ACHN (cell line): ENCODE measurements around the gene MTRR.
A peak's percentile ranks its signal among the peaks of the same experiment; 100 is the strongest.
"Not testable (repeated sequence)": the region's sequence is repeated elsewhere in the genome, so short reads cannot be mapped to it uniquely, and the experiment has no call there.

Experiments
- DNase-seq: peaks from one replicate; pipeline ENCODE4 v3.0.0-alpha.2; 2015
- in situ Hi-C: cut with HindIII; loops from 2 replicates; pipeline ENCODE4 v1.10.0; 2017; ENCODE audit warnings: low sequenced_read_pairs, low pct_ligation_motif_present, low pct_unique_long_range_greater_than_20kb

MTRR gene

GRCh38 chr5:7884491-7885267 is 15.7 kb downstream of the MTRR start:
- in situ Hi-C loops: no loop called here
- no peak for DNase-seq

- DNase-seq: peak; percentile 67
- in situ Hi-C loops: no loop called here
Observed at GRCh38 chr5:7886849-7887475, 18.0 kb downstream of the MTRR start.

- in situ Hi-C loops: no loop called here
- DNase-seq: no peak
Observed at GRCh38 chr5:7888901-7889300, 20.0 kb downstream of the MTRR start.

- in situ Hi-C loops: no loop called here
- DNase-seq: no peak
Observed at GRCh38 chr5:7894439-7894838, 25.5 kb downstream of the MTRR start.

- DNase-seq: no peak
- in situ Hi-C loops: no loop called here
Observed at GRCh38 chr5:7894860-7895259, 25.9 kb downstream of the MTRR start.

- DNase-seq: peak; percentile 74
Observed at GRCh38 chr5:7897014-7897600, 28.2 kb downstream of the MTRR start.

GRCh38 chr5:7902201-7902600 is 33.3 kb downstream of the MTRR start:
- in situ Hi-C loops: no loop called here
- DNase-seq: no peak

More at GRCh38 chr5:7897014-7897600, 28.2 kb downstream of the MTRR start:
- in situ Hi-C loops: no loop called here

- DNase-seq: no peak
- in situ Hi-C loops: no loop called here
Observed at GRCh38 chr5:7902666-7903625, 34.0 kb downstream of the MTRR start.

- DNase-seq: peak; percentile 65
- in situ Hi-C loops: no loop called here
Observed at GRCh38 chr5:7904170-7904569, 35.2 kb downstream of the MTRR start.

- in situ Hi-C loops: no loop called here
- no peak for DNase-seq
Observed at GRCh38 chr5:7907612-7908011, 38.7 kb downstream of the MTRR start.

- in situ Hi-C loops: no loop called here
- no peak for DNase-seq
Observed at GRCh38 chr5:7908317-7908716, 39.4 kb downstream of the MTRR start.

- in situ Hi-C loops: no loop called here
- DNase-seq: no peak
Observed at GRCh38 chr5:7910738-7911428, 41.9 kb downstream of the MTRR start.

- in situ Hi-C loops, DNase-seq: not testable (repeated sequence)
Observed at GRCh38 chr5:7911429-7911771, 42.5 kb downstream of the MTRR start.

GRCh38 chr5:7916171-7916804 is 47.3 kb downstream of the MTRR start:
- in situ Hi-C loops: no loop called here
- DNase-seq: no peak

GRCh38 chr5:7917130-7918123 is 48.5 kb downstream of the MTRR start:
- DNase-seq: no peak
- in situ Hi-C loops: no loop called here

GRCh38 chr5:7925961-7926695 is 57.2 kb downstream of the MTRR start:
- in situ Hi-C loops: no loop called here
- DNase-seq: no peak
